HG02938 (cell line): ENCODE results near the gene IFI27L2.

Experiments used
- ATAC-seq: cut with Tn5 transposase; IDR thresholded peaks from one replicate; pipeline ENCODE4 v1.9.1; 2021; ENCODE audit warnings: mild to moderate bottlenecking, moderate library complexity; ENCODE audit not compliant: unreplicated experiment

Gene IFI27L2

DNA sequence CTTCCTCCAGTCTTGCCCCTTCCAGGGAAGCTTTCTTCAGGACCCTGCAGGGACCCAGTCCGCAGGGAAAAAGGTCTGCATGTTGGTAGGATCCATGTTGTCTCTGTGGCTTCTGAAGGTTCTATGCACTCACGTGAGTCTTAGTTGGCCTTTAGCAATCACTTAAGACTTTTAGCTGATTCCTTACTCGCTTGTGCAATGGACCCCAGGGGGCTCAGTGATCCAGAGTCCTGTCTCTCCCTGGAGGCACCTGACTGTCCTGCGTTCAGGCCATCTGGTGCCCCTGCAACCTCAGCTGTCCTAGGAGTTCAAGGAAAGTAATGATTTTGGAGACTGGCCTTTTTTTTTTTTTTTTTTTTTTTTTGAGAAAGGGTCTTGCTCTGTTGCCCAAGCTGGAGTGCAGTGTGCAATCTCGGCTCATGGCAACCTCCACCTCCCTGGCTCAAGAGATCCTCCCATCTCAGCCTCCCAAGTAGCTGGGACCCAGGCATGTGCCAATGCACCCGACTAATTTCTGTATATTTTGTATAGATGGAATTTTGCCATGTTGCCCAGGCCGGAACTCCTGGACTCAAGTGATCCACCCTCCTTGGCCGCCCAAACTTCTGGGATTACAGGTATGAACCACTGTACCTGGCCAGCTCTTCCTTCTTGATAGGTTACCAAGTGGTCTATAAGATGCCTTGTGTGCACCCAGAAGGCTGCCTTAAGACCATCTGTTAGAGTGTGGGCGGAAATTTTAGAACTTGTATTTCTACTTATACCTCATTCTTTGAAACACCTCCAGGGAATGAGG is 4.6 kb downstream of the IFI27L2 start:
- ATAC-seq, result no peak

DNA sequence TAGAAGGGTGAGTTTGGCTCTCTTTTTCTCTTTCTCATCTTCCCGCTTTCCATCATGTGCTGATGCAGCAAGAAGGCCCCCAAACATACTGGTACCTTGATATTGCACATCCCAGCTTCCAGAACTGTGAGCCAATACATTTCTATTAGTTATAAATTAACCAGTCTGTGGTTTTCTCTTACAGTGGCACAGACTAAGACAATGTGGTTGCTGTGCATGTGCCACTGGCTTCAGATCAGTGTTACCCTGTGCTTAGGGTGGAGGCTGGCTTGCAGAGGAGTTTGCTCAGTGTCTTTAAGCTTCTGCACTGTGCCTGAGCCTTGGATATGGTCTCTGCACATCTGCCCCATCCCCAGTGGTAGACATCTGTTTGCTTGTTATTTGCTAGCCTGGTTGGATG is 5.5 kb downstream of the IFI27L2 start:
- no peak for ATAC-seq

DNA sequence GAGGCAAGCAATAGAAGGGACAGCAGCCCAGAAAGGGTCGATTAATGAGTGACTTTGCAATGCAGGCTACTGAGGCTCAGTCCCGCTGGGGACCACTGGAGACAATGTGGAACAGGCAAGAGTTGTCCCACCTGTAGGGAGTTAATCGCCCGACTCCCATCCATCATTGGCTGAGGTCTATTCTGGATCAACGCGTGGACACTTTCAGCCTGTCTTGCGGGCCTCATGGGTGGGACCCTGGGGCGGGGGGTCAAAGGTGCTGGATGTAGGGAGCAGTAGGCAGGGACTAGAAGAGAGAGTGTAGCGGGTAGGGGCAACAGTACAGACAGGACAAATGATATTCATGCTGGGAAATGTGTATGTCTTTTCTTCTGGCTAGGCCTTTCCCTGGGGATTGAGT is 6.1 kb downstream of the IFI27L2 start:
- no peak for ATAC-seq

DNA sequence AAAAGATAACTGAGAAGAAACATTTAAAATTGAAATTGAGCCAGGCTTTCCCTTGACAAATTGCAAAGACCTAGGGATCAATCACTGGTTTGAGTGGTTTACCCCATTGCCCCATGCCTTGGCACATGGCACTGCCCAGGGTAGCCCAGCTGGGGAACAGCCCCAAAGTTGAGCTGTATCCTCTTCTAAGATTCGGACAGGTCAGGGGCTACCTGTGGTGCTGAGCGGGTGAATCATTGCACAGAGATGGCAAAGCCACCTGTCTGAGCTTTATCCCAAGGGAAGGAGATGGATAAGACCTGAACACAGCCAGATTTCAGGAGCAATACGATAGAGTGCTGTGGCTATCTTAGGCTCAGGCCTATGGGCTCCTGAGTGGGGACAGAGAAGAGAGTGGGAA is 7.0 kb downstream of the IFI27L2 start:
- no peak for ATAC-seq

DNA sequence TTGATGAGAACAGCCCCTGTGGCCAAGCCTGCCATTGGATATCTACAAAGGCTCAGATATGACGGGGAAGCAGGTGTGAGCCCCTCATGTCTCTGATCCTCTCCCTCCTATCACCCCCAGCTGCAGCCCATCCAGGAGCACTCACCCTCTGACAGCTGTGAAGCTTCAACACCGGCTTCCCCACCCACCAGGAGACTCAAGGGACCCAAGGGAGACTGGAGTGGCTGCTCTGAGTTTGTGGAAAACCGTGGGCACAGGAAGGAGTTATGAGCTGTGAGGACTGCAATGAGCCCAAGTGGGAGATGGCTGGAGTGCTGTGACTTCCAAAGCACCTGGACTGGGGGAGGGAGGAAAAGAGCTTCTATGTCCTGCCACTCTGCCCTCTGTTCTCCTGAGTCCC is 7.9 kb downstream of the IFI27L2 start:
- no peak for ATAC-seq

DNA sequence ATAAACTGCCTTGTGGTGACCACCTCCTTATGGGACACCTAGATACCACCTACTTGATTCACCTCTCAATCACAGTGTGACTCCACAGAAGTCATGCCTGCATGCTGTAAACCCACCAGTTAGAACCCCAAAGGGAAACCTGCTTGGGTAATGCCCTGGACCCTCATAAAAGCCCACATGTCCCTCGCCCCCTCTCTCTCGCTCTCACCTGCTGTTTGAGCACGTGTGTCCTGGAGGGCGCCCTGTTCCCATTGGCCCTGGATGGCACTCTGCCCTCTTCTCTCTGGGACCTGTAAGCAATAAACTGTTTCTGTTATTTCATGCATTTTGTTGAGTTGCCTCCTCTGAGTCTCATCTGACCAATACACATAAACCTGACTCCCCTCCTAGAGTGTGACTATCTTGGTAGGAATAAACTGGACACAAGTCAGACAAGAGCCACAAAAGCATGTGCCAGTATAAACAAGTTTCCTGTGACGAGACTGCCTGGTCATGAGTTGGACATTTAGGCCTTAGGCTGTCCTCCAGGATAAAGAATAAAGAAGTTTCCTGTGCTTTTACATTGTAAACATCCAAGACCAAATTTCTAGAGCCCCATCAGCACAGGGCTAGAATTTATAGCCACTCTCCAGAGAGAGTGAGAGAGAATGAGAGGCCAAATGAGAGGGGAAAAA is 8.6 kb downstream of the IFI27L2 start:
- no peak for ATAC-seq

DNA sequence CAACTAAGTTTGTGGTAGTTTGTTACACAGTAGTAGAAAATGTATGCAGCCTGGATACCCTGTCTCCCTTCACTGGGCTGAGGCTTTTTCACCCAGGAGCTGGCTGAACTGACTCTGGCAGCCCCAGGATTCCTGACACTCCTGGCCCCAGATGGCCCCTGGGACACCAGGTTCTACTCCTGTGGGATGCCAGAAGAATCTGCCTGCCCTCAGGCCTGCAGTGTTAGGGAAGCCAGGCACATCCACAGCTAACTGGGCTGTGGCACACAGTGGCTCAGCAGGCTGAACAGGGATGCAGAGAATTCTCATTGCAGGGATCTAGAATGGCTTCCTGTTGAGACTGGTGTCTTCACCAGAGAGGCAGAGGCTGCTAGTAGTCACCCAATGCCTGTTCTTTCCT is 10.3 kb downstream of the IFI27L2 start:
- no peak for ATAC-seq

DNA sequence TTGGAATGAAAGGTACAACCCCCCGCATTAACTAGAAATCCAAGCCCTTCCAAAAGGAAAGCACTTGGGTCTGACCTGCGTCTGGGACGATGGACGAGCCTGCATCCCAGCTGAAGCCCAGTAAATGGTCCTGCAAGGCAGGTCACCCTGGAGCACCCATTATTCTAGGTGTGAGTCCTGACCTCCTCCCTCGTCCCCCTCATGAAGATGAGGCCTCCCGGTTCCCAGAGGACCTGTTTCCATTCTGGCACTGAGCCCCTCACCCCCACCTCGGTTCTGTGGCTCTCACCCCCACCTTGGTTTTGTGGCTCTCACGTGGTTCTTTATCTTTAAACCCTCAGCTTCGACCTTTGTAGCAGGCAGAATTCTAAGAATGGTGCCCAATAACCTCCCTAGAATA is 11.5 kb downstream of the IFI27L2 start:
- ATAC-seq, result no peak

DNA sequence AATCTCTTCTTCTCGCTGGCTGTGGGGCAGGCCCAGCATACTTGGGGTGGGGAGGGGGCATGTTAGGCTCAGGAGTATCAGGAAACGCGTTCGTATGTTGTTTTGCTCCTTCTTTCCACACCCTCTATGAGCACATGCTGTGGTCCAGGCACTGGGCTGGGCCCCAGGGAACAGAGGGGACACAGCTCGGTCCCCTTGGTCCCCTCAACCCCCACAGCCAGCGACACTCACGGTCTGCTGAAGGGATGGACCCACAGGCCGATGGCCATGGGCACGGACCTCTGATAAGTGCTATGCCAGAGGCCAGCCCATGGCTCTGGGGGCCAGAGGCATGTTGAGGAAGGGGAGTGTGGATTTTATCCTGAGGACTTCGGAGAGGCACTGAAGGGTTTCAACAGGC is 12.7 kb downstream of the IFI27L2 start:
- ATAC-seq, result no peak

DNA sequence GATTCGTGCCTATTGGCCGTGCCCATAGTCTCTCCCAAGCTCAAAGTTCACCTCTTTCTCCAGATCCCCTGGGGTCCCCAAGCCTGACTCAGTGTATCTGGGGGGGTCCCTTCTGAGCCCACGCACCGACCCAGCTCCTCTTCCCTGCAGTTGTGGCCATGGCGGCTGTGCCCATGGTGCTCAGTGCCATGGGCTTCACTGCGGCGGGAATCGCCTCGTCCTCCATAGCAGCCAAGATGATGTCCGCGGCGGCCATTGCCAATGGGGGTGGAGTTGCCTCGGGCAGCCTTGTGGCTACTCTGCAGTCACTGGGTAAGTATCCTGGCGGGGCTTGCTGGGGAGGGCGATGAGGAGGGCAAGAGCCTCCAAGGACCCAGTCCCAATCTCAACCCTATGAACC is 13.8 kb downstream of the IFI27L2 start:
- ATAC-seq, result no peak

DNA sequence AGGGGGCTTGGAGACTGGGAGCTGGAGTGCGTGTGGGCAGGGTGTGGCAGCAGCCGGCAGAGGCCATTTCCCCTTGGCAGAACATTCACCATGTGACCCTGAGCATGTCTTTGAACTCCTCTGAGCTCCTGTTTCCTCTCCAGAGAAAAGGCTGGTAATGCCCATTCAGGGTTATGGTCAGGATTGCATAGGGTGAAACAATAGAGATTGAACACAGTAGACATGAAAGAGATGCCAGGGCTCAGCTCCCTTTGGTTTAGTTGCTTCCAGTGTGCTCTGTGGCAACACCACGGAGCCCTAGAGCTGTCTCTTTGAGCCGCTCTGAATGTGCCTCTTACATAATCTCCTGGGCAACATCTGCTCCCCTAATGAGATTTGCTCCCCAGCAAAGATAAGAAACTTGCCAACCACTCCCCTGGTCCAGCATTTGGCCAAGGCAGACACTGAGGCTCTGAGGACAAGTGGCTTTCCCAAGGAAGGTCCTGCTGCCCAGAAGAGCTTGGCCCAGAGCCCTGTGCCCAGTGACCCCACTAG is 14.3 kb downstream of the IFI27L2 start:
- no peak for ATAC-seq

DNA sequence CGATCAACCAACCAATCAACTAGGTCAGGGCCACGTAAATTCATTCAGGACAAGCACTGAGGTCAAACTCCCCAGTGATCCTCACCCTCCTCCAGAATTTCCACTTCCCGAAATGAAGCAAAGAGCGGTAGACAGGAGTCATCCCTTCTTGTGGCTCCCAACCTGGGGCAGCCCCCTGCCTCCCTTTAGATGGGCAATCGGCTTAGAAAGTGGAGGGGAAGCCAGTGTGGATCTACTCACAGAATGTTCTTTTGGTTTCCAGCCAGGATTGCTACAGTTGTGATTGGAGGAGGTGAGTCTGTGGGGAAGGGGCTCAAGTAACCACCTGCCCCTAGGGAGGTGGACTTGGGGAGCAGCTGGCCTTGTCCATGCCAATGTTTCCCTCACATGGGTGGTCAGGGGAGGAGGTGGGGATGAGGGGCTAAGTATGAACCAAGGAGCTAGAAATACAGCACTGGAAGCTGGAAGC is 14.8 kb downstream of the IFI27L2 start:
- ATAC-seq, result no peak

DNA sequence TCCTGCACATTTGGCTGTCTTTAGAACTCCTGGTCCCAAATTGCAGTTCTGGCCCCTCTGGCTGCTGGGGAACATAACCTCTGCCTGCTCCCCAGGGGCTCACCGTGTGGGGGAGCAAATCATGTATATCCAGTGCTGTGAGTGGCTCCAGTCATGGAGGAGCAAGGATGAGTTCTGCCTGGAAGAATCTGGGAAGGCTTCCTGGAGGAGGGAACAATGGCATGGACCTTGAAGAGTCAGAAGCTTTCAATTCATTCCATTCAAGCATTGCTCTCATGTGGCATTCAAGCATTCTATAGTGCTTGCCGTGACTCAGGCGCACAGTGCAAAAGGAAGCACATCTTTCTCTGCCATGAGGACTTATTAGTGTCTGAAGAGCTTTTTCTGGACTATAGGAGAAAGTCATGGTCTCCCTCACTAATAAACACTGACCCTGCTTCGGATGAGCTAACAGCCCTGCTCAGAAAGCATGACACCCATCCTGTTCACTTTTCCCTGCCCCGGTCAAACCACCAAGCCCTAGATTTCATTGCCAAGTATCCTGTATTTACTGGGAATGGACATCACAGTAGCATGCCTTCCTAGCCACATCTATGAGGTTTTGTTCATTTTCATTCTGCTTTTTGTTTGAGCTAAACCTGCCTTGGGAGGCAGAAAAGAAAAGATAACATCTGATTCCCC is 15.4 kb downstream of the IFI27L2 start:
- ATAC-seq, result no peak

DNA sequence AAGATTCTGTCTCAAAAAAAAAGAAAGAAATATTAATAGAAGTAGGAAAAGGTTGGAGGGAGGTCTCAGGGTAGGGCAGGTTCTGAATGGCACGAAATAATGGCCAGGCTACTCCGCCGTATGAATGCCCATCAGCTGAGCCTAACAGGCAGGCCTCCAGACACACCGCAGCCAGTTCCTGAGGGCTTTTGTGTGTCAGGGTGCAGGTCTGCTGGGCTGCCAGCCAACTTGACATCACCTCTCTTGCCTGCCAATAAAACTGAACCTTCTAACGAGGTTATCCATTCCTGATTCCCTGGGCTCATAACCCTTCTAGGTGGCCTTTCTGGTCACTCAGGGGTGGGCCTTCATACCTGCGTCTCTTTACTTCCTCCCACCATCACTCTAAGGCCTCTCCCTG is 15.9 kb downstream of the IFI27L2 start:
- no peak for ATAC-seq

DNA sequence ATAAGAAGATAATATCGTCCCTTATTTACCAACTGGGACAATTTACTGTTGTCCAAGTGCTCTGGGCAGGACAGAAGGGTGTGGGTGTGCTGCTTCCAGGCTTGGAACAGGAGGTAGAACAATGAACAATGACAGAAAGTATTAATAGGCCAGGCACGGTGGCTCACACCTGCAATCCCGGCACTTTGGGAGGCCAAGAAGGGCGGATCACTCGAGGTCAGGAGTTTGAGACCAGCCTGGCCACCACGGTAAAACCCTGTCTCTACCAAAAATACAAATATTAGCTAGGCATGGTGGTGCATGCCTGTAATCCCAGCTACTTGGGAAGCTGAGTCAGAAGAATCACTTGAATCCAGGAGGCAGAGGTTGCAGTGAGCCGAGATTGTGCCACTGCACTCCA is 16.3 kb downstream of the IFI27L2 start:
- ATAC-seq, result no peak

DNA sequence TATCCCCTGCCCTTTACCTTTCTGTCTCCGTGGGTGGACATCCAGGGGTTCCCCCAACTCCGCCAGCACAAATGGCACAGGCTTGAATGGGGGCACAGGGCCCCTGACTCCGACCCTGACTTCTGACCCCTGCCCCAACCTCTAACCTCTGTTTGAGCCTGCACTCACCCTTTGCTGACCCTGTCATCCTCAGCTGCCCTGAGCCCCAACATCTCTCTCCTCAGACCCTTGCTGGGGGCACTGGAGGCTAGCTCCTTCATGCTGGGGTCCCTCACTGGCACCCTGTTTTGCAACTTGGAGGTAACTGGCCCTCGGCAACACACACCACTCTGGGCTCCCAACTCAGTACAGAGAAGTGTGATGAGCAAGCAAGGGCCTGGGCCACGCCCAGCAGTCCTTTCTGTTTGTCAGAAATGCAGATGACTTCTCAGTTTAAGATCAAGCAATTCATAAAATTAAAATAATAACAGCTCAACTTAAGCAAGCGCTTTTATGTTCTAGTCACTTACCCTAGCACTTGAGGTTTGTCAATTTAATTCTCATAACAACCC is 16.8 kb downstream of the IFI27L2 start:
- no peak for ATAC-seq

DNA sequence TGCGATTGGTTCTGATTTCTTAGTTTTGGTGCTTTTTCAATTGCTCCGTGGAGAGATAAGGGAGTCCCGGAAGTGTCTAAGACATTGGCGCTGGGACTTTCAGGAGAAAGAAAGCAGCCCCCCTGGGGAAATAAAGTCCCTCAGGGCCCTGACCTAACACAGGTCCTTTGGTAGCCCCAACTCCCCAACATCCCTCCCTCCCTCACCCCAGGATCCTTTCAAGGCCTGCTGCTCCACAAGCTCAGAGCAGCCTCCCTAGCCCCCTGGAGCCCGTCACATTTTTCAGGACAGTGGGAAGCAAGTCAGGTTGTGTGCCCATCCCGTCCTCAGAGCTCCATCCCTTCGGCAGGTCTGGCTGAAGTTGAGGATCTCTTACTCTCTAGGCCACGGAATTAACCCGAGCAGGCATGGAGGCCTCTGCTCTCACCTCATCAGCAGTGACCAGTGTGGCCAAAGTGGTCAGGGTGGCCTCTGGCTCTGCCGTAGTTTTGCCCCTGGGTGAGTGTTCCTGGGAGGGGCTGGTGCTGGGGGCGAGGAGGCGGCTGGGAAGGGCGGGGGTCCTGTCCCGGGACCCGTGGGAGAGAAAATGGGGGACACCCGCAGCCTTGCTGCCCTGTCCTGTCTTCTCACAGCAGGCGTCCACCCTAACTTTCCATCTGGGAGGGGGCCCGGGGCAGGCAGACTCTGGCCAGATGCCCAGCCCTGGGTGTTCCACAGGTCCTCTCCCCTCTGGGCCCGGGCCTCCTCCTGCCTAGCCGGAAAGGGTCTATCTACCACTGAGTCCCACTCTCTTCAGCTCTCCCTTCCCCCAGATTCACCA is 17.9 kb downstream of the IFI27L2 start:
- no peak for ATAC-seq

DNA sequence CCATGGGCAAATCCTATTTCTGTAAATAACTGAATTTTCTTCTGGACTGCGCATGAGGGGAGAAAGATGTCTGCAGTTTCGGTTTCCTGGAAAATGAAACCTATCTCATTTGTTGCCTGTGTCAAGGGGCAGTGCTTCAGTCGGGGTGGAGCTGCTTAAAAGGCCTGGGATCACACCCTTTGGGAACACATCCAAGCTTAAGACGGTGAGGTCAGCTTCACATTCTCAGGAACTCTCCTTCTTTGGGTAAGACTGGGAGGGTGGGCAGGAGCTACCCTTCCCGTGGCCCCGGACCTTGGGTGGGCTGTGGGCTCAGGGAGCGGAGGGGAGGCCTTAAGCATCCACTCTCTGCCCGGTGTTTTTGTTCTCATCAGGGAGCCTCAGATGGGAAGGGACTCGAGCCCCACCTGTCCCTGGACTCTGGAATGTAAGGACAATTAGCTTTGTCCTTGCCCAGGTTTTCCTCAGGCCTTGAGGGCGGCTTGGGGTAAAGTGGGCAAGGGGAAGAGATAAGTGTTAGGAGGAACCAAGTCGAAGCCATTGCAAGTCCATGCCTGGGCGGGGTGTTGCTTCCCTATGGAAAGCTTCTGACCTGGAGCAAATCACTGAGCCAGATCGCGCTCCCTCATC is 18.7 kb downstream of the IFI27L2 start, which contains the start of gene IFI27:
Gene IFI27 (plus strand): TSS at position 185 of the 630 bp plus-strand sequence.
- ATAC-seq, result no peak

DNA sequence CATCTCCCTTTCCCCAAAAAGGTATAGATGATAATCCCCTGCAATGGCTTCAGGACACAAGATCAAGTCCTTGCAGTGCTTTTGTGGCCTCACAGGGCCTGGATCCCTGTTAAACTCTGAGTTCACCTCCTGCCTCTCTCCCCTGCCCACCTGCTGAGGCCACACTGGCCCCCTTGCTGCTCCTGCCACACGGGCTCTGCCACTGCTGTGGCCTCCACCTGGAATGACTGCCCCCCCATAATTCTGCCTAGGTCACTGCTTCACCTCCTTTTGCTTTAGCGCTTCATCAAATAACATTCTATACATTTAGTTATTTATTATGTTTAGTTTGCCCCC is 19.5 kb downstream of the IFI27L2 start:
- no peak for ATAC-seq

DNA sequence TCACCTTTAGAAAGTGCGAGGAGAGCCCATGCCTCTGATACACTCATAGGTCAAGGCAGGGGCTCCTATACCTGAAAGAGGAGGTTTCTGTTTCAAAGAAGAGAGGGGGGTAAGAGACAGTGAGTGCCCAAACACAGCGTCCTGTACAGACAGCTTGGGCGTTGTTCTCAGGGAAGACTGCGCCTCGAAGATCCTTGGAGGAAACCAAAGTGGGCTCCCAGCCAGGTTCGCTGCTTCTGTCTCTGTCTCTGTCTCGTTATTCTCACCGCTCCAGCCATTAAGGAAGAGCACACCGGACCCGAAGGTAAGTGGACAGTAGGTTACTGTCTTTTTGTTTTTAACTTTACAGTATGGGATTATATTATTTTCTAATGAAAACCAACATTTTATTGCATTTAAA is 24.7 kb downstream of the IFI27L2 start:
- ATAC-seq, result no peak
